Kidney epithelial cell (primary cell): ENCODE measurements around the gene PSD. TPM values are rescaled to one million over a fixed set of nuclear protein-coding genes. Genes with fewer than 3 reads are reported as not detected.

Source experiments
- DNase-seq: peaks from one replicate; pipeline ENCODE4 v3.0.0-alpha.2; 2010; ENCODE audit warnings: low read depth
- H3K27me3 ChIP-seq: 2 replicates; pipeline ENCODE4 v1.6.0; 2011; ENCODE audit warnings: low read length; ENCODE audit not compliant: control insufficient read depth, insufficient read depth
- H3K36me3 ChIP-seq: 2 replicates; pipeline ENCODE4 v1.5.1; 2011; ENCODE audit warnings: low read length; ENCODE audit not compliant: control insufficient read depth, insufficient read depth
- H3K4me3 ChIP-seq: 2 replicates; pipeline ENCODE4 v1.5.1; 2011; ENCODE audit warnings: low read depth, mild to moderate bottlenecking, control low read depth, low read length
- CTCF ChIP-seq: IDR thresholded peaks from 2 replicates; pipeline ENCODE4 v1.5.1; 2011; ENCODE audit warnings: mild to moderate bottlenecking, moderate library complexity, low read length, control low read depth, inconsistent platforms; ENCODE audit not compliant: insufficient read depth, poor library complexity, severe bottlenecking
- total RNA-seq: library from RNA; depleted of rRNA; stranded (reverse); fragments of >200 nt; gene quantifications from 2 replicates; pipeline ENCODE4 v1.2.3, GENCODE V29; 2015

Gene PSD
- total RNA-seq, 1 donor from 2014 or later: 2.0 TPM

GRCh38 chr10:102379383-102379782 lies 39.2 kb downstream of the PSD start:
- no peak overlapping the region for H3K4me3 ChIP-seq
- peaks cover 5% of the 10 kb centered on the region for H3K36me3 ChIP-seq
- no peak for TF ChIP-seq CTCF
- no peaks in the 10 kb centered on the region for H3K27me3 ChIP-seq
- DNase-seq: no peak

- peaks cover 3% of the 10 kb centered on the region for H3K36me3 ChIP-seq
These were observed 41.7 kb downstream of the PSD start for GRCh38 chr10:102376901-102377300.

GRCh38 chr10:102375867-102376266 lies 42.7 kb downstream of the PSD start:
- DNase-seq: no peak
- Histone ChIP-seq H3K4me3 (no peak overlapping the region), H3K27me3 (no peaks in the 10 kb centered on the region), H3K36me3 (peaks cover 4% of the 10 kb centered on the region)
- TF ChIP-seq CTCF: no peak

More at GRCh38 chr10:102376901-102377300, 41.7 kb downstream of the PSD start:
- Histone ChIP-seq H3K27me3 (no peaks in the 10 kb centered on the region), H3K4me3 (no peak overlapping the region)
- no peak for TF ChIP-seq CTCF
- no peak for DNase-seq

- Histone ChIP-seq H3K36me3 (peaks cover 8% of the 10 kb centered on the region), H3K4me3 (no peak overlapping the region), H3K27me3 (no peaks in the 10 kb centered on the region)
- no peak for DNase-seq
- TF ChIP-seq CTCF: peak; percentile 3
These were observed 43.3 kb downstream of the PSD start for GRCh38 chr10:102375250-102375649.

- peaks cover 11% of the 10 kb centered on the region for H3K36me3 ChIP-seq
- no peak for DNase-seq
- H3K4me3 ChIP-seq: no peak overlapping the region
- TF ChIP-seq CTCF: no peak
- H3K27me3 ChIP-seq: no peaks in the 10 kb centered on the region
These were observed 47.3 kb downstream of the PSD start for GRCh38 chr10:102371295-102371694.

- peaks cover 11% of the 10 kb centered on the region for H3K36me3 ChIP-seq
- H3K4me3 ChIP-seq: no peak overlapping the region
- no peaks in the 10 kb centered on the region for H3K27me3 ChIP-seq
- peak; percentile 7 for DNase-seq
- TF ChIP-seq CTCF: no peak
These were observed 50.5 kb downstream of the PSD start for GRCh38 chr10:102368077-102368476.
